CD4-positive, alpha-beta T cell treated with Interleukin-6 at 100 ng/mL for 8 hours (primary cell): ENCODE measurements around the gene ALDH1A2.

Source experiments
- DNase-seq: peaks from one replicate; pipeline ENCODE4 v3.0.0-alpha.2; 2020; ENCODE audit warnings: mixed read lengths, low spot score

Gene ALDH1A2

GRCh38 chr15:57943171-57943570 lies 122.3 kb downstream of the ALDH1A2 start:
- DNase-seq: no peak

DNA sequence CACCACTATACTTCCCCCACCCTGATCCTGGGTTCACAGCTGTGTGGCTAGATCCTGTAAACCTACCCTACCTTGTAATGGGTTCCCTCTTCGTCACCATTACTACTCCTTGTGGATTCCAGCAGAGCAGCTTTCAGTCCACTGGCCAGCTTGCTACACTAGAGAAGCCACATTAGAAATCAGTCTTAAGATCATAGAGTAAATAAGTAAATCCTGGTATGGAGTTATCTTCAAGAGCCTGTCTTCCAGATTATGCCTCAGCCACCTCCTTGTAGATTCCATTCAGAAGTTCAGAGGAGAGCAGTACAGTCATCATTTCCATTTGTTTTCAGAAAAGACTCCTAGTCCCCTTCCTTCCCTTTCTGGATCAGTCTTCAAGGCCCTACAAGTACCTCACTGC lies 123.7 kb downstream of the ALDH1A2 start:
- no peak for DNase-seq

DNA sequence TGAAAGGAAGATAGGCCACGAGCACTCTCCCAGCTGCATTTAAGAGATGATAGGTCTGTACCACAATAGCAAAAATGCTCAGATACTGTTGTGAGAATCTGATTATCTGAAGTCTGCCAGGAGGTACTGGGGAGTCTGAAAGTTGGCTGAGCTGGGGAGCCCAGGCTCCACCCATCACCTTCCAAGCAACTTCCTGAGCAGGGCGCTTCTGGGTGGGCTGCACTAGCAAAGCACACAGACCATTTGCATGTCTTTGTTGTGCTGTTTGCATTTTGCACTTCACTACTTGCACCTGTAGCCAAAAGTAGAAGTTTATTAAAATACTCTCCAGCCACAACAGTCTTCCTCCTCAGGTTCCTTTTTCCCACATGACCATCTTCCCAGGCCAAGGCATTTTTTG lies 133.2 kb downstream of the ALDH1A2 start:
- no peak for DNase-seq

- no peak for DNase-seq
Observed at GRCh38 chr15:57931570-57931969, 133.9 kb downstream of the ALDH1A2 start.

DNA sequence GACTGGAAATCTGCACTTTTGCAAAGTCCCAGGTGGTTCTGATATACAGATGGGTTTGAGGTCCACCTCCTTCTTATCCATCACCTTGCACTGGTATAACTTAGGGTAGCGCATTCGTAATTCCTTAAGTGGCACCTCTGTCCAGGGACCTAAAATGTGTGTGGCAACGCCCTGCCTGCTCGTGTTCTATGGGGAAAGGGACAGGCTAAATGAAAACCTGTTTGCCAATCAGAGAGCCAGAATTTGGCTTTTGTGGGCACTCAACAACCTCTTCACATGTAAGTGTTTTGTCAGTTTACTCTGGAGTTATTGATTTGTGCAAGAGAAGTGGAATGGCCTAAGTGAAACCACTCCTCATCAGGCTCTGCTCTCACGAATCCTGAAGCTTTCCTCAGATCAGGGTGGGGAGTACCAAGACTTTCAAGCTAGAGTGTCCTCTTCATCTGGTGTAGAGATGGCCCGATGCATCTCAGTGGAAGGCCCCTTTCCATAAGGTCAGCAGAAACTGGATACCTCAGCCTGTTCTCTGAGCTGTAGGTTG lies 138.3 kb downstream of the ALDH1A2 start:
- no peak for DNase-seq

- no peak for DNase-seq
Observed at GRCh38 chr15:57925650-57926049, 139.9 kb downstream of the ALDH1A2 start.

DNA sequence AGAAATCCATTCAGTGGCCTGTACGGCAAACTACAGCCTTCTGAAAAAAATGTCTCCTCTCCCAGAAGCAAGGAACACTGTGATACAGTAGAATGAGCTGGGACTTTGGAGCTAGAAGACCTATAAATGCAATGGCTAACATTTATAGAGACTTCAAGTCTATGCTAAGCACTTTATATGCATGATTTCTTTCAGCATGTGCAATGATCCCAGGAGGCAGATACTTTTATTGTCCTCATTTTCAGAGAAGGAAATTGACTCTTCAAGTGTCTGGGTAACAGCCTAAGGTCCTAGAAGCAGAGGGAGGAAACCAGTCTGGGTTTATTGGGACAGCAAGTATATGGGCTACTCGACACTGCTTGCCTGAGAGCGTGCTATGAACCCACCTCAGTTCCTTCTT lies 140.9 kb downstream of the ALDH1A2 start:
- no peak for DNase-seq

DNA sequence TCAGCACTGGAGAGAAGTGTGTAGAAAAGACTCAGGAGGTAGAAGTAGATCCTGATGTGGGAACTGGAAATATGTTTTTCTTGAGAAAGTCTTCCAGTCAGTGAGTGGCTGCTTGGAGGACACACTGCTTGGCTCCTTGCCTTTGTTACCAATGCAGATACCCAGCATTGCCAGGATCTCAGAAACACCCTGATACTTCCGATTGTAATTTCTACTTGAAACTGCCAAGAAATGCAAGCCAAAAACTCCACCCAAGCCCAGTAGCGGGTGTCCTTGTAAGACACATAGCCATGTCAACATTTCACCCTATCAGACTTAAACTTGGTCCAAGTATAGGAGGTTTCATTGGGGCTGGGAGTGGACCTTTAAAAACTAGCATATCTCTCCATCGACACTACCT lies 141.8 kb downstream of the ALDH1A2 start:
- no peak for DNase-seq

- no peak for DNase-seq
Observed at GRCh38 chr15:57923306-57923705, 142.2 kb downstream of the ALDH1A2 start.

DNA sequence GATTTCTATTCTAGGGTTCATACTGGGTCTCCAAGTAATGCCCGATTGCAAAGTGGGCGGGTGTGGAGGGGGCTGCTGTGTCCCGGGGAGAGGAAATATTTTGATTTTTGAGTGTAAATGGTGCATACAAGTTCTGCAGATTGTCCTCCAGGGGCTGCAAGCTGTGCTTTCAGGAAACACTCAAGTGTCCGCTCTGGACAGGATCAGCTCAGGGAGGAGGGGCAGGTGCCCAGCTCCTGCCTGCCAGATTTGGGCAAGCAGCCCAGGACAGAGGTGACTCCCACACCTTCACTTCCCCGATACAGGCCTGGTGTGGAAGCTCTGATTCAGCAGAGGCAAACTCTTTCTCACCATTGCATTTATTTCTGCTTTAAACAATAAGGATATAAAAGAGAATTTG lies 142.7 kb downstream of the ALDH1A2 start:
- DNase-seq: no peak

GRCh38 chr15:57921371-57921770 lies 144.1 kb downstream of the ALDH1A2 start:
- no peak for DNase-seq

GRCh38 chr15:57920911-57921310 lies 144.6 kb downstream of the ALDH1A2 start:
- no peak for DNase-seq

GRCh38 chr15:57919754-57920153 lies 145.8 kb downstream of the ALDH1A2 start:
- DNase-seq: no peak

DNA sequence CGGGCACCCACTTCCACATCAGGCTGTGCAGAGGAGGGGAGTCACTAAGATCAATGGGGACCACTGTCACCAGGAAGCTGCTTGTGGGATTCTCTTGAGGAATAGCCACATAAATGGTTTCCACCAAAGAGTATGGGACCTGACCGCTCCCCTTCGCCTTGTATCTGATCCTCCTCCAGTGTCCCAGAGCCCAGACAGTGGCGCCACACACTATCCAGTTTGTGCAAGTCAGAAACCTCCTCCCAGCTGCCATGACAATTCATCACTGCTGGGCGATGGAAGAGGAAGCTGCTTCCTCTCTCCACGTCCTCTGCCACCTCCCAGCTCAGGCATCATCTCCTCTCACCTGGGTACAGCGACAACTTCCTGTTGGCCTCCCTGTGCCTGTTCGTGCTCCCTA lies 147.5 kb downstream of the ALDH1A2 start:
- DNase-seq: no peak

DNA sequence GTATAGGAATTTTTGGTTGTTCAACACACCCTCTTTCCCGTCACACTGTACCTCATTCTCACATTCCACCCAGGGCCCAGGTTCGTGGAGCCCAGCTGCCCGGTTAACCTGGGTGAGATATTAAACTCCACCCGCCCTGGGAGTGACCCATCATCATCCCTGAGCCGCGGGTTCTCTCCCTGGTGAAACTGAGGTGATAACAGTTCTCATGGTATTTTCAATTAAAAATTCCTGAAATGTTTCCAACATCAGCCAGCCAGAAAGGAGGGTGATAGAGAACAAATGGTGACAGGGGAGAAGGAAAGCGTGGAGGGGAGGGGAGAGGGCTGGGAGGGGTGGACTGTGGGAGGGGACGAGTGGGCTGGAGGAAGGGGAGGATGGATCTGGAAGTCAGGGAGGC lies 148.8 kb downstream of the ALDH1A2 start:
- DNase-seq: no peak

GRCh38 chr15:57915827-57916531 lies 149.5 kb downstream of the ALDH1A2 start:
- DNase-seq: no peak

DNA sequence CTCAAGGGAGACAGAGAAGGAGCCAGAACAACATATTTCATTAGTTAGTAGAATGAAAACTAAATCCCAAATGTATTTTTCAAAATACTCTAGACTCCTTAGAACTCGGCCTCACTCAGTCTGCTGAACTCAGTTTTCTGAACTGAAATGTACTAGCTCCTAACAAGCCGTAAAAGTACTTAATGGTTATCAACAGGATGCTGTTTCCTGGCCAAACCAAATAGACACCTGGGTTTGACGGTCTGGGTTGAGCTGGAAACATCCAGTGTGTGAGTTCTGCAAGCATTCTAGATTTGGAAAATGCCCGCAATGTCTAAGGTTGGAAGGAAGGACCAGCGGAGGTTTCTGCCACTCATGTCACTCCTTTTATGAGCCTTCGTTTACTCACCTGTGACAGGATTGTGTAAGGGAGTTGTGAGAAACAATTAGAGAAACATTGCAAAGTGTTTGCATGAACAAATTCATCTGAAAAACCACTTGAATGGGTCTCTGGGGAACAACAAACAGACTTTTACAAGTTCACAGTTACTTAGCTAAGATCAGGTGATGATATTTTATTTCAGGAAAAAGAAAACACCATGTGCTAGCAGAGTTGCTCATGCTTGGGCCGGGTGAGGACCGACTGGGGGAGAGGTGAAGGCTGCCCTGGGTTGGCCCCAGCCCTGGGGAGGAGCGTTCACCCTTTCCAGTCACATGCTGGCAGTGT lies 151.0 kb downstream of the ALDH1A2 start:
- DNase-seq: no peak

- DNase-seq: no peak
Observed at GRCh38 chr15:57911247-57911646, 154.3 kb downstream of the ALDH1A2 start.

- DNase-seq: no peak
Observed at GRCh38 chr15:57910672-57911071, 154.8 kb downstream of the ALDH1A2 start.

DNA sequence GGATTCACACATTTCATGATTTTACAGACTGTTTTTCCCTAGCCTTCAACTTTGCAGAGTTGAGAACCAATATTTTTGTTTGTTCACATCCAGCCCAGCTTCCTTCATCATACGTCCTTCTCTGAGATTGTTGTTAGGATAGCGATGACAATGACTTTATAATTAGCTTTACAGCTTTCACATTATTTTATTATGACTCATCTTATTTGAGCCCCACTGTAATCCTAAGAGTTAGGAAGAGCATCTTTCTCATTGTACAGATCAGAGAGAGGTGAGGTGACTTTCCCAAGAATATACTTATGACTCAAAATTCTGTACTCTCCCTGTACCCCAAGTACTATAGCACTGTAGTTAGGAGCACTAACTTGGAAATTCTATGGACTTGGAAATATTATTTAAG lies 156.1 kb downstream of the ALDH1A2 start:
- no peak for DNase-seq

DNA sequence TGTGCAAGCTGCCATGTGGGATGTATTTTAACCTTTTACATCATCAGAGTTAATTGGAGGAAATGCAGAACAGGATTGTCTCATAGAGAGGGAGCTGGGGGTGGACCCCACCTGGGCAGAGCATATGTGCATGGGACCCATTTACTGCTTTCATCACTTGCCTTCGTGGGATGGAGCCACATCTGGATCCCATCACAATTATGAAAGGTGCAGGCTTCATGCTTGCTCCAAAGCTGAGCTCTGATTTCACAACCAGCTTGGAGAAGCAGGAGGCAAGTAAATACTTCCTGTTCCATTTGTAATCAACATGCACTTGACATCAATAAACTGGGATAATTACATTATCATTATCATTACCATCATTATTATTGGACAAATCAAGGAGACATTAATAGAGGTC lies 161.9 kb downstream of the ALDH1A2 start:
- no peak for DNase-seq
